RWPE2 (cell line): ENCODE results near the gene TMEM217.

Experiments used
- ATAC-seq: fragments of 200-7000 bp; cut with Tn5 transposase; 3 replicates; pipeline ENCODE4 v1.9.1; 2021; ENCODE audit warnings: low read depth
- DNase-seq: peaks from one replicate; pipeline ENCODE4 v3.0.0-alpha.2; 2020; ENCODE audit warnings: low spot score
- H3K27ac ChIP-seq: fragments of 450-650 bp; 2 replicates; pipeline ENCODE4 v1.5.1; 2017; ENCODE audit warnings: mild to moderate bottlenecking; ENCODE audit not compliant: poor library complexity, severe bottlenecking
- H3K27me3 ChIP-seq: fragments of 250-450 bp; sonication (Bioruptor Pico); 2 replicates; pipeline ENCODE4 v1.5.1; 2021; ENCODE audit warnings: mild to moderate bottlenecking, moderate library complexity; ENCODE audit not compliant: insufficient read depth, poor library complexity, severe bottlenecking
- H3K36me3 ChIP-seq: fragments of 250-450 bp; sonication (Bioruptor Pico); 2 replicates; pipeline ENCODE4 v1.5.1; 2020; ENCODE audit warnings: low read depth, mild to moderate bottlenecking, moderate library complexity
- H3K4me1 ChIP-seq: fragments of 250-450 bp; sonication (Bioruptor Pico); 2 replicates; pipeline ENCODE4 v1.5.1; 2021; ENCODE audit warnings: mild to moderate bottlenecking, moderate library complexity; ENCODE audit not compliant: insufficient read depth, poor library complexity, severe bottlenecking
- H3K4me3 ChIP-seq: fragments of 250-450 bp; sonication (Bioruptor Pico); 2 replicates; pipeline ENCODE4 v1.5.1; 2021; ENCODE audit warnings: mild to moderate bottlenecking, moderate library complexity; ENCODE audit not compliant: severe bottlenecking
- H3K9me3 ChIP-seq: fragments of 250-450 bp; sonication (Bioruptor Pico); 2 replicates; pipeline ENCODE4 v1.5.1; 2021; ENCODE audit warnings: mild to moderate bottlenecking, moderate library complexity; ENCODE audit not compliant: severe bottlenecking
- TF ChIP-seq, protein P1 (sequence below): fragments of 450-650 bp; IDR thresholded peaks from one replicate; pipeline ENCODE4 v1.5.1; 2017; ENCODE audit warnings: mild to moderate bottlenecking, moderate library complexity; ENCODE audit not compliant: poor library complexity, severe bottlenecking

The TMEM217 gene

DNA sequence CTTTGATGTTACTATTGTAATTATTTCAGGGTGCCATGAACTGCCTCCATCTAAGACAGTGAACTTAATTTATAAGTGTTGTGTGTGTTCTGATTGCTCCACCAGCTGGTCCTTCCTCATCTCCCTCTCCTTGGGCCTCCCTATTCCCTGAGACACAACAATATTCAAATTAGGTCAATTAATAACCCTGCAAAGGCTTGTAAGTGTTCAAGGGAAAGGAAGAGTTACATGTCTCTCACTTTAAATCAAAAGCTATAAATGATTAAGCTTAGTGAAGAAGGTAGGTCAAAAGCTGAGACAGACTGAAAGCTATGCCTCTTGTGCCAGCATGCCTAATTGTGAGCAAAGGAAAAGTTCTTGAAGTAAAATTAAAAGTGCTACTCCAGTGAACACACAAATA, 35.5 kb upstream of the TMEM217 start:
- DNase-seq: no peak
- H3K4me1 ChIP-seq: no peaks in the 10 kb centered on the region
- no peak overlapping the region for H3K4me3 ChIP-seq
- TF ChIP-seq, protein P1, sequence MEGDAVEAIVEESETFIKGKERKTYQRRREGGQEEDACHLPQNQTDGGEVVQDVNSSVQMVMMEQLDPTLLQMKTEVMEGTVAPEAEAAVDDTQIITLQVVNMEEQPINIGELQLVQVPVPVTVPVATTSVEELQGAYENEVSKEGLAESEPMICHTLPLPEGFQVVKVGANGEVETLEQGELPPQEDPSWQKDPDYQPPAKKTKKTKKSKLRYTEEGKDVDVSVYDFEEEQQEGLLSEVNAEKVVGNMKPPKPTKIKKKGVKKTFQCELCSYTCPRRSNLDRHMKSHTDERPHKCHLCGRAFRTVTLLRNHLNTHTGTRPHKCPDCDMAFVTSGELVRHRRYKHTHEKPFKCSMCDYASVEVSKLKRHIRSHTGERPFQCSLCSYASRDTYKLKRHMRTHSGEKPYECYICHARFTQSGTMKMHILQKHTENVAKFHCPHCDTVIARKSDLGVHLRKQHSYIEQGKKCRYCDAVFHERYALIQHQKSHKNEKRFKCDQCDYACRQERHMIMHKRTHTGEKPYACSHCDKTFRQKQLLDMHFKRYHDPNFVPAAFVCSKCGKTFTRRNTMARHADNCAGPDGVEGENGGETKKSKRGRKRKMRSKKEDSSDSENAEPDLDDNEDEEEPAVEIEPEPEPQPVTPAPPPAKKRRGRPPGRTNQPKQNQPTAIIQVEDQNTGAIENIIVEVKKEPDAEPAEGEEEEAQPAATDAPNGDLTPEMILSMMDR: no peak
- no peaks in the 10 kb centered on the region for H3K27me3 ChIP-seq
- no peak overlapping the region for H3K27ac ChIP-seq
- ATAC-seq: no peak
- peaks cover 56% of the 10 kb centered on the region for H3K36me3 ChIP-seq
- no peaks in the 10 kb centered on the region for H3K9me3 ChIP-seq

DNA sequence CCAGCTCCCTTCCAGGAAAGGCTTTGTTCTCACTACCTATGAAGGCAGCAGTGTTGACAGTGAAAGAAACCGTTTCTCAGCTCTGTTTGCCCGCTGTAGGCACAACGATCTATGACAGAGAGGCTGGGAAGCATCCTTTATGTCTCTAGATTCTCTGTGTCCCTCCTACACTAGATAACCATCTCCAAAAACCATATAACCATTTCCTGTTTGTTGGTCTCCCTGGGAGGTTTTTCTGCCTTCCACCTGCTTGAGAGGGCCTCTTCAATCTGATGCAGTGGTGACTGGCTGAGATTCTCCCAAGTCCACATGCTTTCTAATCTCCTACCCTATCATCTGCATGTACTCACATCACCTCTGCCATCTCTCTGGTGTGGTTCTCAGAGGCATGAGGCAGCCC, 32.0 kb upstream of the TMEM217 start:
- Histone ChIP-seq H3K9me3 (no peaks in the 10 kb centered on the region), H3K27ac (no peak overlapping the region), H3K4me3 (no peak overlapping the region), H3K4me1 (no peaks in the 10 kb centered on the region), H3K36me3 (peaks cover 60% of the 10 kb centered on the region), H3K27me3 (no peaks in the 10 kb centered on the region)
- TF ChIP-seq, protein P1: no peak
- no peak for ATAC-seq
- DNase-seq: no peak

DNA sequence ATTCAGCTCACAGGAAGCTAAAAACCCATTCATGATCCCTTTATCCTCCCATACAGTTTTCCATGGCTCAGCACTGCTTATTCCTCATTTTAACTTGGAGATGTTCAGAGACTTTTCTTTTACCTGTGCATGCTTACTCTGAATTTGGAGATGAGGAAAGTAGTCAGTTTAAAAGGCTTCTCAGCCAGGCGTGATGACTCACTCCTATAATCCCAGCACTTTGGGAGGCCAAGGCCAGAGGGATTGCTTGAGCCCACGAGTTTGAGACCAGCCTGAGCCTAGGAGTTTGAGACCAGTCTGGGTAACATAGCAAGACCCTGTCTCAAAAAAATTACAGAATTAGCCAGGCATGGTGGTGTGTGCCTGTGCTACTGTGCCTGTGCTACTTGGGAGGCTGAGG, 30.3 kb upstream of the TMEM217 start:
- no peak for ATAC-seq
- Histone ChIP-seq H3K27ac (no peak overlapping the region), H3K4me1 (no peaks in the 10 kb centered on the region), H3K27me3 (no peaks in the 10 kb centered on the region), H3K9me3 (no peaks in the 10 kb centered on the region), H3K36me3 (peaks cover 60% of the 10 kb centered on the region), H3K4me3 (no peak overlapping the region)
- DNase-seq: no peak
- TF ChIP-seq, protein P1: no peak

DNA sequence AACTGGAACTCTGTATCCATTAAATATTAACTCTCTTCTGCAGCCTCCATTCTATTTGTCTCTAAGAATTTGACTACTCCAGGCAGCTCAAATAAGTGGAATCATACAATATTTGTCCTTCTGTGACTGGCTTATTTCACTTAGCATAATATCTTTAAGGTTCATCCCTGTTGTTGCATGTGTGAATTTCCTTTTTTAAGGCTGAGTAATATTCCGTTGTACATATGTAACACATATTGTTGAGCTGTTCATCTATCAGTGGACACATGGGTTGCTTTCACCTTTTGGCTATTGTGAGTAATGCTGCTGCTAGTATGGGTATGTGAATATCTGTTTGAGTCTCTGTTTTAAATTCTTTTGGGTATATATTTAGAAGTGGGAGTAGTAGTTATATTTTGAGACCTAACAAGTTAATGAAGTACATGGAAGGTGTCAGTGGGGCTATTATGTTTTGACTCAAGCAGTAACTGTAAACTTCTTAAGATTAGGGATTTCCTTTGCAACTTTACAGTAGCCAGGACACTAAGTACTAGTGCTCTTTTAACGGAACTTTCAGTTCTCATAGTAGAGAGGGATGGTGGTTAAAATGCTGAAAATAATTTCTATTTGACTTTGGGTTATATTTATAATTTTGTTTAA, 29.7 kb upstream of the TMEM217 start:
- peaks cover 63% of the 10 kb centered on the region for H3K36me3 ChIP-seq
- no peaks in the 10 kb centered on the region for H3K27me3 ChIP-seq
- no peaks in the 10 kb centered on the region for H3K4me1 ChIP-seq
- no peaks in the 10 kb centered on the region for H3K9me3 ChIP-seq
- TF ChIP-seq, protein P1: no peak
- no peak for ATAC-seq
- no peak overlapping the region for H3K27ac ChIP-seq
- no peak for DNase-seq
- H3K4me3 ChIP-seq: no peak overlapping the region

DNA sequence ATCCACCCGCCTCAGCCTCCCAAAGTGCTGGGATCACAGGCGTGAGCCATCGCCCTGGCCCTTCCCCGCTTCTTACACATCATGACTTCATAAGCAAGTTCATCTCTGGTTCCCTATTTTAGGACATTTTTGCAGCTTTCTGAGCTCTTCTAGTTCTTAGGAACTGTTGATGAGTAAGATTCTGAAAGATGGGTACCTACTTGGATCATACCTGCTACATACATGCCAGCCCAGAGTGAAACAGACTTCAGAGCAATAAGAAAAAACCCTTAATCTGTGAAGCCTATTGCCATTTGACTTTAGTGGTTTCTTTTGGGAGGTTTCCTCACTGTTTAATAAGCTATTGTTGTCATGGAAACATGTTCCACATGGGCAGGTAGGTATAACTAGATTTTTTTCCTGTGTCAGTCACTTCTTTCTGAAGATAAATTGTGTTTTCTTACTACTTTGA, 27.9 kb upstream of the TMEM217 start:
- Histone ChIP-seq H3K27me3 (no peaks in the 10 kb centered on the region), H3K36me3 (peaks cover 48% of the 10 kb centered on the region), H3K27ac (no peak overlapping the region), H3K9me3 (no peaks in the 10 kb centered on the region), H3K4me1 (no peaks in the 10 kb centered on the region), H3K4me3 (no peak overlapping the region)
- DNase-seq (no peak), ATAC-seq (no peak)
- TF ChIP-seq, protein P1: no peak
